Nephron (organoid): ENCODE data around the gene ACSL6.

Experiments
- H3K27ac Mint-ChIP-seq, 3 experiments: 2 replicates each; pipeline ENCODE4 v1.8.0; 2020; ENCODE audit warnings: mixed read lengths in 3 of 3, mild to moderate bottlenecking in 2 of 3, moderate library complexity in 1 of 3
- H3K27me3 Mint-ChIP-seq: 2 replicates; pipeline ENCODE4 v1.8.0; 2021; ENCODE audit warnings: low read depth, mild to moderate bottlenecking, moderate library complexity, mixed read lengths
- H3K36me3 Mint-ChIP-seq: 2 replicates; pipeline ENCODE4 v1.8.0; 2020; ENCODE audit warnings: low read depth, mixed read lengths
- H3K4me1 Mint-ChIP-seq: 2 replicates; pipeline ENCODE4 v1.8.0; 2020; ENCODE audit warnings: mixed read lengths
- H3K4me3 Mint-ChIP-seq, 3 experiments: 2 replicates each; pipeline ENCODE4 v1.8.0; 2020; ENCODE audit warnings: mild to moderate bottlenecking in 3 of 3, mixed read lengths in 3 of 3, moderate library complexity in 2 of 3
- H3K9me3 Mint-ChIP-seq: 2 replicates; pipeline ENCODE4 v1.8.0; 2020; ENCODE audit warnings: mixed read lengths
- CTCF ChIP-seq, 3 experiments: fragments of 200-600 bp; sonication (generic); IDR thresholded peaks; one replicate each; pipeline ENCODE4 v1.5.0; 2021; ENCODE audit warnings: antibody characterized with exemption in 3 of 3; ENCODE audit not compliant: unreplicated experiment in 3 of 3

ACSL6 gene

GRCh38 chr5:131987251-131987650 lies 24.2 kb downstream of the ACSL6 start:
- no peaks in the 10 kb centered on the region for H3K36me3 Mint-ChIP-seq
- H3K4me1 Mint-ChIP-seq = peaks cover 10% of the 10 kb centered on the region
- TF ChIP-seq CTCF (IDR thresholded peaks at IDR 0.05; ENCODE audit: unreplicated experiment in 3 of 3) = no peak
- no peaks in the 10 kb centered on the region for H3K9me3 Mint-ChIP-seq
- no peak overlapping the region for H3K4me3 Mint-ChIP-seq
- no peak overlapping the region for H3K27ac Mint-ChIP-seq
- H3K27me3 Mint-ChIP-seq = peaks cover 9% of the 10 kb centered on the region

DNA sequence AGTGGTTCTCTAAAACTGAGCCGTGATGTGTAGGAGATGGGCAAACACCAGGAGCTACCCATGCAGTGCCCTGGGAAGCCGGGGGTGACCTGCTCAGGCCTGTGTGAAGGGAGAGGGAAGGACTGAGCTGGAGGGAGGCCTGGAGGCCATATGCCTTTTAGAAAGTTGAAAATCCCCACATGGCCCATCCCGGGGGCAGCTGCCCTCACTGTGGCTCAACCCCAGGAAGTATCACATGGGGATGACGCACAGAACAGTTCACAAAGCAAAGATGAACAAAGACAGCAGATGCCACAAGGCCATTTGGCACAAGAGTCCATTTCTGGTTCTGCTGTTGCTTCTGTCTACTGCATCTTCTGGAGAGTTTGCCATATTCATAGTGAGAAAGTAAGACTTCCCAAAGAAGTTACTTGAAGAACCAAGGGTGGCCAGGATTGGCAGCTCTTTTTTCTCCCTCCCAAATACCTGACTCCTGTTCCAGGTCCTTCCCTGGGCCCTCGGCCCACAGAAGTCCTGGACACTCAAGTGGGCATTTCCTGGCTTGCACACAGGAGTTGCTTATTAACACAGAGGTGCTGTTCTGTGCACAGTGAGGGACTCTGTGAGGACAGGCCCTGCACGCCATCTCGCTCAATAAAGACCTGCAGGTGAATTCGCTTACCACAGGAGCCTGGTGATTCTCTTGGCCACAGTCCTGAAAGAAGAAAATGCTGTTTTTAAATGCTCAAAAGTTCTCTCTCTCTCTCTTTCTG lies 25.1 kb downstream of the ACSL6 start:
- Mint-ChIP-seq H3K36me3 (no peaks in the 10 kb centered on the region), H3K4me1 (peaks cover 10% of the 10 kb centered on the region), H3K4me3 (no peak overlapping the region), H3K9me3 (no peaks in the 10 kb centered on the region), H3K27me3 (peaks cover 3% of the 10 kb centered on the region), H3K27ac (no peak overlapping the region)
- TF ChIP-seq CTCF (IDR thresholded peaks at IDR 0.05; ENCODE audit: unreplicated experiment in 3 of 3) = no peak

GRCh38 chr5:131984956-131985665 lies 26.3 kb downstream of the ACSL6 start:
- Mint-ChIP-seq H3K27me3 (peaks cover 3% of the 10 kb centered on the region), H3K9me3 (no peaks in the 10 kb centered on the region), H3K27ac (no peak overlapping the region), H3K4me3 (no peak overlapping the region), H3K36me3 (no peaks in the 10 kb centered on the region), H3K4me1 (peaks cover 10% of the 10 kb centered on the region)
- no peak for TF ChIP-seq CTCF (IDR thresholded peaks at IDR 0.05; ENCODE audit: unreplicated experiment in 3 of 3)

DNA sequence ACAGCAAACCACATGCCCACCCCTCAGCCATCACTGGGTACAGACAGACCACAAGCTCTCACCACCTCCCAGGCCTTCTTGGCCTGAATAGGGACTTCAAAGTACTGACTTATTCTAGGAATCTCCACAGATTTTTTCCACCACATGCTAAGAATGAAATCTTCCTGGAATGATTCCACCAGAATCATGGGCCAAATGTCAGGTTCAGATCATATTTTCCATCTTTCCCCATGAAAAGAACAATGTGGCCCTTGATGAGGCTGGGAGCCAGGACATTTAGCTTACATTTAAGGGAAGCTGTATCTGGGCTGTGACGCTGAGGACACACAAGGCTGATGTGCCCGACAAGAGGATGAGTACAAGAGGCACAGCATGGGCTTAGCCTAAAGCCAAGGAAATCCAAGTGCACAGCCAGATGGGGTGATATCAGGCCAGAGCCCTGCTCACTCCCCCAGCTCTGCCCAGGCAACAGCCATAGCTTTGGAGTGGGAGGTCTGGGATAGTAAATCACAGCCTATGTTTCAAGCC lies 28.1 kb downstream of the ACSL6 start:
- no peak overlapping the region for H3K4me3 Mint-ChIP-seq
- H3K27ac Mint-ChIP-seq = peak overlapping the region in 1 of 3 experiments; percentile 55
- TF ChIP-seq CTCF (IDR thresholded peaks at IDR 0.05; ENCODE audit: unreplicated experiment in 3 of 3) = no peak
- H3K36me3 Mint-ChIP-seq = no peaks in the 10 kb centered on the region
- peaks cover 3% of the 10 kb centered on the region for H3K27me3 Mint-ChIP-seq
- peaks cover 10% of the 10 kb centered on the region for H3K4me1 Mint-ChIP-seq
- no peaks in the 10 kb centered on the region for H3K9me3 Mint-ChIP-seq

DNA sequence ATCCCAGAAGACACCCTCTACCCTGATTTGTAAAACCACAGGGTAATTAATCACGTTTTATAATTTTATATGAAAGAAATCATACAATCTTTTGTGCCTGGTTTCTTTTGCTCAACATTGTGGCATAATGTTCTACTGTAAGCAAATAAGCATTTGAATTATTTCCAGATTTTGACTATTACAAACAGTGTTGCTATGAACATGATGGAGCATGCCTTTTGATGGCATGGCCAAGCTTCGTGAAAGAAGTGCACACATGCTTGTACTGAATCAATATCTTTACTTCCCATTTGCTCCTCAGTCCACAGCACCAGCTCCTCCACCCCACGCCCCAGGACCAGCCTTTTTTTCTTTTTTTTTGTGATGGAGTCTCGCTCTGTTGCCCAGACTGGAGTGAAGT lies 29.9 kb downstream of the ACSL6 start:
- Mint-ChIP-seq H3K4me3 (no peak overlapping the region), H3K4me1 (peaks cover 10% of the 10 kb centered on the region), H3K36me3 (no peaks in the 10 kb centered on the region), H3K9me3 (no peaks in the 10 kb centered on the region), H3K27me3 (peaks cover 3% of the 10 kb centered on the region), H3K27ac (no peak overlapping the region)
- no peak for TF ChIP-seq CTCF (IDR thresholded peaks at IDR 0.05; ENCODE audit: unreplicated experiment in 3 of 3)
